Raji (cell line): ENCODE data around the gene CLEC18C.

ENCODE experiments used
- POLR2A ChIP-seq: IDR thresholded peaks from 2 replicates; pipeline ENCODE4 v1.6.1; 2011; ENCODE audit warnings: low read depth, low read length, control low read depth; ENCODE audit not compliant: insufficient read depth

The CLEC18C gene

GRCh38 chr16:70163596-70163995 is 10.0 kb upstream of the CLEC18C start:
- no peak for TF ChIP-seq POLR2A
